HepG2 (cell line): ENCODE data around the gene DSG2. TPM values are rescaled to one million over a fixed set of nuclear protein-coding genes. Genes with fewer than 3 reads are reported as not detected.

ENCODE experiments used
- ATAC-seq: fragments of 200-7000 bp; cut with Tn5 transposase; 3 replicates; pipeline ENCODE4 v1.9.1; 2020; ENCODE audit warnings: mild to moderate bottlenecking, moderate library complexity
- BruUV-seq: library from RNA; stranded (reverse); fragments of 400-500 nt; replicated peaks from 2 replicates; lab custom pipeline; 2021; lab: Mats Ljungman, UMichigan
- CTCF ChIA-PET: fragments of 300-600 bp; formaldehyde crosslinking; extraction: SDS; loops from one replicate; lab custom pipeline; 2021; ENCODE audit warnings: low total read pairs, inconsistent platforms, low intra/inter-chr PET ratio; lab: Yijun Ruan, JAX
- POLR2A ChIA-PET: fragments of 350-600 bp; sonication (Branson Sonifier 250); formaldehyde crosslinking; loops from one replicate; lab custom pipeline; 2020; ENCODE audit warnings: antibody characterized with exemption, inconsistent platforms; lab: Yijun Ruan, JAX
- DNase-seq: peaks from one replicate; pipeline ENCODE4 v3.0.0-alpha.2; 2015; ENCODE audit warnings: low spot score
- FAIRE-seq: peaks from 3 replicates; lab custom pipeline; 2011; peaks lifted over from hg19 to GRCh38; lab: Jason Lieb, UNC
- H2AFZ ChIP-seq: one replicate; pipeline ENCODE4 v1.6.1; 2011; ENCODE audit warnings: low read length, inconsistent platforms
- H3K27ac ChIP-seq: fragments of 300-600 bp; 3 replicates; pipeline ENCODE4 v1.8.0; 2011; ENCODE audit warnings: mixed run types, mild to moderate bottlenecking, mixed read lengths, low read length, inconsistent platforms; ENCODE audit not compliant: insufficient read depth; ENCODE audit errors: extremely low read length
- H3K27me3 ChIP-seq, 2 experiments: fragments of 200-600 bp in 1 of 2; 2 replicates in 1 of 2; 3 replicates in 1 of 2; pipeline versions ENCODE4 v1.6.0 to v1.8.0; 2011; ENCODE audit warnings: low read length in 2 of 2, mild to moderate bottlenecking in 2 of 2, moderate library complexity in 2 of 2, inconsistent platforms in 1 of 2; ENCODE audit not compliant: insufficient read depth in 2 of 2, control insufficient read depth in 1 of 2
- H3K36me3 ChIP-seq, 2 experiments: fragments of 200-600 bp in 1 of 2; replicated peaks in 1 of 2; 2 replicates in 1 of 2; 3 replicates in 1 of 2; pipeline versions ENCODE4 v1.5.1 to v1.8.0; 2011; ENCODE audit warnings: low read length in 2 of 2, inconsistent platforms in 1 of 2; ENCODE audit not compliant: insufficient read depth in 2 of 2, control insufficient read depth in 1 of 2
- H3K4me1 ChIP-seq: 2 replicates; pipeline ENCODE4 v1.5.1; 2012; ENCODE audit warnings: low read length, inconsistent platforms; ENCODE audit not compliant: insufficient read depth
- H3K4me2 ChIP-seq: 2 replicates; pipeline ENCODE4 v1.6.0; 2011; ENCODE audit warnings: low read depth, low read length, inconsistent platforms
- H3K4me3 ChIP-seq, 3 experiments: fragments of 200-600 bp in 1 of 3; sonication (generic), shearing (Covaris generic) in 1 of 3; replicated peaks in 1 of 3; 2 replicates each; pipeline ENCODE4 v1.5.1; 2011 to 2016; ENCODE audit warnings: low read length in 3 of 3, inconsistent platforms in 2 of 3, low read depth in 2 of 3, mild to moderate bottlenecking in 2 of 3, control low read depth in 1 of 3, mixed read lengths in 1 of 3; ENCODE audit not compliant: insufficient read depth in 1 of 3
- H3K79me2 ChIP-seq: one replicate; pipeline ENCODE4 v1.6.1; 2011; ENCODE audit warnings: low read length, inconsistent platforms; ENCODE audit not compliant: insufficient read depth
- H3K9ac ChIP-seq: 2 replicates; pipeline ENCODE4 v1.6.0; 2011; ENCODE audit warnings: mild to moderate bottlenecking, low read depth, low read length, inconsistent platforms; ENCODE audit not compliant: insufficient read depth
- H3K9me3 ChIP-seq: 2 replicates; pipeline ENCODE4 v1.5.1; 2012; ENCODE audit warnings: mild to moderate bottlenecking, low read length
- H4K20me1 ChIP-seq: 2 replicates; pipeline ENCODE4 v1.6.0; 2011; ENCODE audit warnings: inconsistent platforms, mild to moderate bottlenecking, low read length, moderate library complexity; ENCODE audit not compliant: insufficient read depth
- FLYWCH1 ChIP-seq: sonication (generic); formaldehyde crosslinking; IDR thresholded peaks from 2 replicates; pipeline ENCODE4 v1.8.1; 2023; ENCODE audit warnings: mild to moderate bottlenecking, missing genetic modification reagents
- NR2C2 ChIP-seq: sonication (generic); formaldehyde crosslinking; IDR thresholded peaks from 2 replicates; pipeline ENCODE4 v1.4.0; 2020; ENCODE audit warnings: missing genetic modification reagents, mild to moderate bottlenecking, moderate library complexity, borderline replicate concordance
- RORA ChIP-seq: sonication (generic); formaldehyde crosslinking; IDR thresholded peaks from 2 replicates; pipeline ENCODE4 v1.5.0; 2020; ENCODE audit warnings: mild to moderate bottlenecking, missing genetic modification reagents, moderate library complexity
- SATB2 ChIP-seq: sonication (generic); formaldehyde crosslinking; IDR thresholded peaks from 2 replicates; pipeline ENCODE4 v1.5.0; 2020; ENCODE audit warnings: missing genetic modification reagents
- SNRNP70 ChIP-seq: fragments of 200-400 bp; formaldehyde crosslinking; IDR thresholded peaks from 2 replicates; pipeline ENCODE4 v1.6.1; 2017; ENCODE audit warnings: mild to moderate bottlenecking, low read depth, low read length, moderate library complexity
- TARDBP ChIP-seq: sonication (generic); formaldehyde crosslinking; IDR thresholded peaks from 2 replicates; pipeline ENCODE4 v1.8.0; 2022; ENCODE audit warnings: mild to moderate bottlenecking, missing genetic modification reagents
- XBP1 ChIP-seq: sonication (generic); formaldehyde crosslinking; IDR thresholded peaks from 2 replicates; pipeline ENCODE4 v1.5.0; 2020; ENCODE audit warnings: missing genetic modification reagents
- ZFP36L1 ChIP-seq: sonication (generic); formaldehyde crosslinking; IDR thresholded peaks from 2 replicates; pipeline ENCODE4 v1.8.0; 2022; ENCODE audit warnings: mild to moderate bottlenecking, missing genetic modification reagents, moderate library complexity
- ZFP41 ChIP-seq: sonication (generic); formaldehyde crosslinking; IDR thresholded peaks from 2 replicates; pipeline ENCODE4 v1.4.0; 2020; ENCODE audit warnings: mild to moderate bottlenecking, missing genetic modification reagents, borderline replicate concordance
- ZNF350 ChIP-seq: sonication (generic); formaldehyde crosslinking; IDR thresholded peaks from 2 replicates; pipeline ENCODE4 v1.4.0; 2020; ENCODE audit warnings: mild to moderate bottlenecking, low read depth, missing genetic modification reagents, borderline replicate concordance
- ZSCAN21 ChIP-seq: sonication (generic); formaldehyde crosslinking; IDR thresholded peaks from 2 replicates; pipeline ENCODE4 v1.8.0; 2022; ENCODE audit warnings: mild to moderate bottlenecking, missing genetic modification reagents, moderate library complexity, borderline replicate concordance
- ZZZ3 ChIP-seq: sonication (generic); formaldehyde crosslinking; IDR thresholded peaks from 2 replicates; pipeline ENCODE4 v1.4.0; 2020; ENCODE audit warnings: missing genetic modification reagents, mild to moderate bottlenecking, borderline replicate concordance
- WGBS: methylation state at CpG from one replicate; pipeline ENCODE4 v1.1.6; 2017; ENCODE audit warnings: low lambda C conversion rate; 5-methylcytosine and 5-hydroxymethylcytosine counted together
- in situ Hi-C: cut with HindIII; loops from 2 replicates; pipeline ENCODE4 v1.10.0; 2017; ENCODE audit warnings: low pct_unique_long_range_greater_than_20kb; ENCODE audit not compliant: extremely low pct_ligation_motif_present
- intact Hi-C: fragments of 100-400 bp; cut with micrococcal nuclease; formaldehyde crosslinking; loops from one replicate; pipeline ENCODE4 v1.10.0; 2022; ENCODE audit not compliant: unreplicated experiment
- polyA plus RNA-seq, 8 experiments: library from polyadenylated mRNA; depleted of rRNA in 3 of 8; stranded (reverse) in 7 of 8; unstranded in 1 of 8; fragments of >200 nt; fragmentation: Illumina TruSeq in 4 of 8; extraction: Trizol in 4 of 8; gene quantifications; 2 replicates each; pipeline versions ENCODE4 v1.2.1 to v1.2.3, GENCODE V29; 2011 to 2016; ENCODE audit warnings: low read depth in 4 of 8, missing spikeins in 1 of 8, mixed read lengths in 1 of 8; ENCODE audit not compliant: insufficient read depth in 1 of 8
- total RNA-seq, 5 experiments: library from RNA; depleted of rRNA; stranded (reverse); fragments of >200 nt; fragmentation: Illumina TruSeq; extraction: Trizol; gene quantifications; 2 replicates each; pipeline ENCODE4 v1.2.3, GENCODE V29; 2016; ENCODE audit warnings: low read depth in 1 of 5
- TF ChIP-seq, protein P1 (sequence below): sonication (generic); formaldehyde crosslinking; IDR thresholded peaks from 2 replicates; pipeline ENCODE4 v1.4.0; 2020; ENCODE audit warnings: mild to moderate bottlenecking, low read depth, missing genetic modification reagents
- TF ChIP-seq, protein P2 (sequence below): sonication (generic); formaldehyde crosslinking; IDR thresholded peaks from 2 replicates; pipeline ENCODE4 v1.5.1; 2020; ENCODE audit warnings: mild to moderate bottlenecking, missing genetic modification reagents, moderate library complexity
- TF ChIP-seq, protein P3 (sequence below): sonication (generic); formaldehyde crosslinking; IDR thresholded peaks from 2 replicates; pipeline ENCODE4 v1.5.1; 2020; ENCODE audit warnings: mild to moderate bottlenecking, missing genetic modification reagents, borderline replicate concordance

Gene DSG2
- total and polyA plus RNA-seq, 2 of the 13 experiments (the other 11 are each of a cell fraction or from before 2014, with no cell fraction given): 23.3 to 66.7 TPM

DNA sequence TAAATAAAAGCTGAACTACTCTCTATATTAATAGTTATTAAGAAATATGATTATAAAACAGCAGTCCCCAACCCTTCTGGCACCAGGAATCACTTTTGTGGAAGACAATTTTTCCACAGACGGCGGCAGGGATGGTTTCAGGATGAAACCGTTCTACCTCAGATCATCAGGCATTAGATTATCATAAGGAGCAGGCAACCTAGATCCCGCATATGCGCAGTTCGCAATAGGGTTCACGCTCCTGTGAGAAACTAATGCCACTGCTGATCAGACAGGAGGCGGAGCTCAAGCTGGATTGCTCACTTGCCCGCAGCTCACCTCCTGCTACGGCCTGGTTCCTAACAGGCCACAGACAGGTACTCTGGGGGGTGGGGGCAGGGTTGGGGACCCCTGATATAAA, 19.3 kb upstream of the DSG2 start:
- Histone ChIP-seq H3K4me3 (no peak overlapping the region), H3K79me2 (no peaks in the 10 kb centered on the region), H3K9ac (no peak overlapping the region), H3K27me3 (peaks cover 0 to 10% of the 10 kb centered on the region in 2 experiments; a peak in 3 of 5 replicates), H4K20me1 (no peaks in the 10 kb centered on the region), H2AFZ (no peak overlapping the region), H3K27ac (no peak overlapping the region), H3K36me3 (no peaks in the 10 kb centered on the region), H3K9me3 (no peaks in the 10 kb centered on the region), H3K4me1 (no peaks in the 10 kb centered on the region), H3K4me2 (no peak overlapping the region)
- WGBS: 69% methylated on average over 10 of the region's 10 CpGs
- intact Hi-C loops: no loop called here
- ATAC-seq (no peak), FAIRE-seq (no peak), DNase-seq (no peak)
- CTCF ChIA-PET: no interaction called here
- POLR2A ChIA-PET: no interaction called here
- BruUV-seq: no TSS peak
- TF ChIP-seq RORA (CRISPR knock-in tag) (no peak), NR2C2 (CRISPR knock-in tag) (no peak), ZFP41 (CRISPR knock-in tag) (no peak), FLYWCH1 (CRISPR knock-in tag) (no peak), SNRNP70 (no peak), ZSCAN21 (CRISPR knock-in tag) (no peak), XBP1 (no peak), SATB2 (CRISPR knock-in tag) (no peak), TARDBP (CRISPR knock-in tag) (no peak), ZFP36L1 (no peak), ZZZ3 (no peak), ZNF350 (no peak)
- TF ChIP-seq, protein P1, sequence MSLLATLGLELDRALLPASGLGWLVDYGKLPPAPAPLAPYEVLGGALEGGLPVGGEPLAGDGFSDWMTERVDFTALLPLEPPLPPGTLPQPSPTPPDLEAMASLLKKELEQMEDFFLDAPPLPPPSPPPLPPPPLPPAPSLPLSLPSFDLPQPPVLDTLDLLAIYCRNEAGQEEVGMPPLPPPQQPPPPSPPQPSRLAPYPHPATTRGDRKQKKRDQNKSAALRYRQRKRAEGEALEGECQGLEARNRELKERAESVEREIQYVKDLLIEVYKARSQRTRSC (CRISPR knock-in tag): no peak
- TF ChIP-seq, protein P2, sequence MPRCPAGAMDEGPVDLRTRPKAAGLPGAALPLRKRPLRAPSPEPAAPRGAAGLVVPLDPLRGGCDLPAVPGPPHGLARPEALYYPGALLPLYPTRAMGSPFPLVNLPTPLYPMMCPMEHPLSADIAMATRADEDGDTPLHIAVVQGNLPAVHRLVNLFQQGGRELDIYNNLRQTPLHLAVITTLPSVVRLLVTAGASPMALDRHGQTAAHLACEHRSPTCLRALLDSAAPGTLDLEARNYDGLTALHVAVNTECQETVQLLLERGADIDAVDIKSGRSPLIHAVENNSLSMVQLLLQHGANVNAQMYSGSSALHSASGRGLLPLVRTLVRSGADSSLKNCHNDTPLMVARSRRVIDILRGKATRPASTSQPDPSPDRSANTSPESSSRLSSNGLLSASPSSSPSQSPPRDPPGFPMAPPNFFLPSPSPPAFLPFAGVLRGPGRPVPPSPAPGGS: no peak
- TF ChIP-seq, protein P3, sequence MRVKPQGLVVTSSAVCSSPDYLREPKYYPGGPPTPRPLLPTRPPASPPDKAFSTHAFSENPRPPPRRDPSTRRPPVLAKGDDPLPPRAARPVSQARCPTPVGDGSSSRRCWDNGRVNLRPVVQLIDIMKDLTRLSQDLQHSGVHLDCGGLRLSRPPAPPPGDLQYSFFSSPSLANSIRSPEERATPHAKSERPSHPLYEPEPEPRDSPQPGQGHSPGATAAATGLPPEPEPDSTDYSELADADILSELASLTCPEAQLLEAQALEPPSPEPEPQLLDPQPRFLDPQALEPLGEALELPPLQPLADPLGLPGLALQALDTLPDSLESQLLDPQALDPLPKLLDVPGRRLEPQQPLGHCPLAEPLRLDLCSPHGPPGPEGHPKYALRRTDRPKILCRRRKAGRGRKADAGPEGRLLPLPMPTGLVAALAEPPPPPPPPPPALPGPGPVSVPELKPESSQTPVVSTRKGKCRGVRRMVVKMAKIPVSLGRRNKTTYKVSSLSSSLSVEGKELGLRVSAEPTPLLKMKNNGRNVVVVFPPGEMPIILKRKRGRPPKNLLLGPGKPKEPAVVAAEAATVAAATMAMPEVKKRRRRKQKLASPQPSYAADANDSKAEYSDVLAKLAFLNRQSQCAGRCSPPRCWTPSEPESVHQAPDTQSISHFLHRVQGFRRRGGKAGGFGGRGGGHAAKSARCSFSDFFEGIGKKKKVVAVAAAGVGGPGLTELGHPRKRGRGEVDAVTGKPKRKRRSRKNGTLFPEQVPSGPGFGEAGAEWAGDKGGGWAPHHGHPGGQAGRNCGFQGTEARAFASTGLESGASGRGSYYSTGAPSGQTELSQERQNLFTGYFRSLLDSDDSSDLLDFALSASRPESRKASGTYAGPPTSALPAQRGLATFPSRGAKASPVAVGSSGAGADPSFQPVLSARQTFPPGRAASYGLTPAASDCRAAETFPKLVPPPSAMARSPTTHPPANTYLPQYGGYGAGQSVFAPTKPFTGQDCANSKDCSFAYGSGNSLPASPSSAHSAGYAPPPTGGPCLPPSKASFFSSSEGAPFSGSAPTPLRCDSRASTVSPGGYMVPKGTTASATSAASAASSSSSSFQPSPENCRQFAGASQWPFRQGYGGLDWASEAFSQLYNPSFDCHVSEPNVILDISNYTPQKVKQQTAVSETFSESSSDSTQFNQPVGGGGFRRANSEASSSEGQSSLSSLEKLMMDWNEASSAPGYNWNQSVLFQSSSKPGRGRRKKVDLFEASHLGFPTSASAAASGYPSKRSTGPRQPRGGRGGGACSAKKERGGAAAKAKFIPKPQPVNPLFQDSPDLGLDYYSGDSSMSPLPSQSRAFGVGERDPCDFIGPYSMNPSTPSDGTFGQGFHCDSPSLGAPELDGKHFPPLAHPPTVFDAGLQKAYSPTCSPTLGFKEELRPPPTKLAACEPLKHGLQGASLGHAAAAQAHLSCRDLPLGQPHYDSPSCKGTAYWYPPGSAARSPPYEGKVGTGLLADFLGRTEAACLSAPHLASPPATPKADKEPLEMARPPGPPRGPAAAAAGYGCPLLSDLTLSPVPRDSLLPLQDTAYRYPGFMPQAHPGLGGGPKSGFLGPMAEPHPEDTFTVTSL (CRISPR knock-in tag): no peak
- in situ Hi-C loops: no loop called here
